Bone marrow (tissue), 2 donors: ENCODE data around the gene PRR14.

Source experiments
- DNase-seq, 2 donors: peaks; one replicate each; lab custom pipeline; 2025; lab: John Stamatoyannopoulos, UW

PRR14 gene

DNA sequence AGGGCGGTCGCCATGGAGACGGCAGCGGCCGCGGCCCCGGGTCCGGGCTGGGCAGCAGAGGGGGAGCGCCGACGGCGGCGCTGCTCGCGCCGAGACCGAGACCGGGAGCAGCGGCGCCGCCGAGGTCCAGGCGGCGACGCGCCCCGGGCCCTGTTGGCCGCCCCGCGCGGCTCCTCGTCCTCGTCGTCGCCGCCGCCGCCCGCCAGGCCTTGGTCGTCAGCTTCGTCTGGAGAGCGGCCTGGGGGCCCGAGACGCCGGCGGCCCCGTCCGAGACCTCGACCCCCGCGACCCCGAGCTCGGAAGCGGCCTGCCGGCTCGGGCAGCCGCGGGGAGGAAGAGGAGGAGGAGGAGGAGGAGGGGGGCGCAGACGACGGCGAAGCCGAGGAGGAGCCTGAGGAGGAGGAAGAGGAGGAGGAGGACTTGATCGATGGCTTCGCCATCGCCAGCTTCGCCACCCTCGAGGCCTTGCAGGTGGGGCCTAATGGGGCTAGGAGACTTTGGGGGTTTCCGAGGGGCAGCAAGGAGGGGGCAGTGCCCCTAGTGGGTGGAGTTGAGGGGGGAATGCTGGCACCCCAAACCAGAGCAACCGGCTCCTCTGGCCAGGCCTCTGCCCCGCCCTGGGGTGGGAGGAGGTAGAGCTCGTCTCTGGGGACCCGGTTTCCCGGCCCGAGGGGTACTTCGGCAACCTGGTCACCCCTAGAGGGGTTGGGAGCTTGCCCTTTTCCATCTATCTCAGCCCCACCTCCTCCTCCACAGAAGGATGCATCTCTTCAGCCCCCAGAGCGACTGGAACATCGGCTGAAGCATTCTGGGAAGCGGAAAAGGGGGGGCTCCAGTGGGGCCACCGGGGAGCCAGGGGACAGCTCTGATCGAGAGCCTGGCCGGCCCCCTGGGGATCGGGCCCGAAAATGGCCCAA lies 9.0 kb downstream of the PRR14 start:
- DNase-seq = no peak

GRCh38 chr16:30660424-30661261 lies 9.9 kb downstream of the PRR14 start:
- DNase-seq = peak; percentile 15 to 84

- DNase-seq = no peak
These were observed 11.7 kb downstream of the PRR14 start for GRCh38 chr16:30662449-30662848.

- DNase-seq = no peak
These were observed 12.3 kb downstream of the PRR14 start for GRCh38 chr16:30663038-30663437.

GRCh38 chr16:30663820-30664219 lies 13.1 kb downstream of the PRR14 start:
- no peak for DNase-seq

DNA sequence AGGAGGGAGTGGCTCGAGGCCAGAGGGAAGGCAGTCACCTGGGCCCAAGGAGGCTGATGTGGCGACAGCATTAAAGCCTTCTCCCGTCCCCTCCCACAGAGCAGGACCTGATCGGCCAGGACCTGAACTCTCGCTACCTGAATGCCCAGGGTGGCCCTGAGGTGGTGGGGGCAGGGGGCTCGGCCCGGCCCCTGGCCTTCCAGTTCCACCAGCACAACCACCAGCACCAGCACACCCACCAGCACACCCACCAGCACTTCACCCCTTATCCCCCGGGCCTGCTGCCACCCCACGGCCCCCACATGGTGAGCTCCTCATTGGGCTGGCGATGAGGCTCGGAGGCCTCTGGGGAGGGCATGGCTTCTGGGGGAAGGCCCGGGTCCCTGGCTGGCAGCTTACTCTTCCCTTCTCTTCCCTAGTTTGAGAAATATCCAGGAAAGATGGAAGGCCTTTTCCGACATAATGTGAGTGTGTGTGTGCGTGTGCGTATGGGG lies 13.9 kb downstream of the PRR14 start:
- no peak for DNase-seq

DNA sequence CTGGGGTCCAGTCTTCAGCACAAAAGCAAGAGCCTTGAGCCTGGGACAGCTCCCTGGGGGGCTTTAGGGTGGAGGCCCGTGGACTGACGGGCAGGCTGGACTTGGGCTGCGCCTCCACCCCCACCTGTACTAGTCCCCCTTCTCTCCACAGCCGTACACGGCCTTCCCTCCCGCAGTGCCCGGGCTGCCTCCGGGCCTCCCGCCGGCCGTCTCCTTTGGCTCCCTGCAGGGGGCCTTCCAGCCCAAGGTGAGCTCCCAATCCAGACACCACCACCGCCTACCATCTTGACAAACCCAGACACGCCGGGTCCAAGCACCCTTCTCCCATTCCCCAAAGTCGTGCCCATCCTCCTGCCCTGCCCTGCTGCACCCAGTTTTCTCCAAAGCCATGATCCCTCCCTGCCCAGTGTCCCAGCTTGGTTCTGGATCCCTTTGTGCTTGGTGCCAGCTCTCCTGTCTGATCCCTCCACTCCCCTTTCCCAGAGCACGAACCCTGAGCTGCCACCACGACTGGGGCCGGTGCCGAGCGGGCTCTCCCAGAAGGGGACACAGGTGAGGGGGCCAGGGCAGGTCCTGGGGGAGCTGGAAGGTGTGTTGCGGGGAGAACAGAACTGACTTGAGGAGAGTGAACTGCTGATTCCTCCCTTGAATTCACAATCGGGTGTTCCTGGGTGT lies 14.5 kb downstream of the PRR14 start:
- DNase-seq = no peak

- no peak for DNase-seq
These were observed 15.1 kb downstream of the PRR14 start for GRCh38 chr16:30665830-30666190.

GRCh38 chr16:30666681-30667080 lies 15.9 kb downstream of the PRR14 start:
- DNase-seq = no peak

DNA sequence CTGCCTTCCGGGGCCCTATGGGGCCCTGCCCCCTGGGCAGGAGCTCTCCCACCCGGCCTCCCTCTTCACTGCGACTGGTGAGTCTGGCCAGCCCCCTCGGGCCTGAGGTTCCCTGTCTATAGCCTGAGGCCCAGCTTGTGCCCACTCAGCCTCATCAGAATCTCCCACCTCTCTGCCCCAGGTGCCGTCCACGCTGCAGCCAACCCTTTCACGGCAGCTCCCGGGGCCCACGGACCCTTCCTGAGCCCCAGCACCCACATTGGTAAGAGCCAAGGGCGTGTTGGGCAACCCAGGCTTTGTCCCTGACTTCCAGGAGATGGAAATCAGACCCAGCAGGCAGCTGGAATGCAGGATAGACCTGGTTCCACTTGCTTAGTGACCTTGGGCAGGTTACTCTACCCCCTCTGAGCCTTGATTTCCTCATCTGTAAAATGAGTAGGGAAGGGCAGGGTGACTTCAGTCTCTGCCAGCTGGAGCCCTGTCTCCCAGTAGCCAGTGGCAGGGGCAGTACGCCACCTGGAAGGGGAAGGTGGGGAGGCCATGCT lies 16.7 kb downstream of the PRR14 start:
- DNase-seq = no peak

- DNase-seq = no peak
These were observed 17.6 kb downstream of the PRR14 start for GRCh38 chr16:30668393-30668792.

DNA sequence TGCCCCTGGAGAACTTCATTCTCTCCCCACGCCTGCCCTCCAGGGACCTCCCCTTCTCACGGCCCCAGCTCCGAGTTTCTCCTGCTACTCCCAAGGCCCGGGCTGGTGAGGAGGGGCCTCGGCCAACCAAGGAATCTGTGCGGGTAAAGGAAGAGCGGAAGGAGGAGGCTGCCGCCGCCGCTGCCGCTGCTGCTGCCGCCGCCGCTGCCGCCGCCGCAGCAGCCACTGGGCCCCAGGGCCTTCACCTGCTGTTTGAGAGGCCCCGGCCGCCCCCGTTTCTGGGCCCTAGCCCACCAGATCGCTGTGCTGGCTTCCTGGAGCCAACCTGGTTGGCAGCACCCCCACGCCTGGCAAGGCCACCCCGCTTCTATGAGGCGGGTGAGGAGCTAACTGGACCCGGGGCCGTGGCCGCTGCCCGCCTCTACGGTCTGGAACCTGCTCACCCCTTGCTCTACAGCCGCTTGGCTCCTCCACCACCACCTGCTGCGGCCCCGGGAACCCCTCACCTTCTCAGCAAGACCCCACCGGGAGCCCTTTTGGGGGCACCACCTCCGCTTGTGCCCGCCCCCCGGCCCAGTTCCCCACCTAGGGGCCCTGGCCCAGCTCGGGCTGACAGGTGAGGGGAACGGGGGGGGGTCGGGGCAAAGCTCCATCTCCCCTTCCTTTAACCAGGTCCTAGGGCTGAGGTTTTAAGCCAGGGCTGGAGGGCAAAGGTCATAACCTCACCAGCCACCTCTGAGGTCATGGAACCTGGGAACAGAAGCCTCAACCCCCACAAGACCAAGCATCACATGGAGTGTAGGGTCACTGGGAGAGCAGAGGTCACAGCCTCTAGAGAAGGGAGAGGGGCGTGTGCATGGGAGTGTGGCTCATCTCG lies 18.5 kb downstream of the PRR14 start:
- no peak for DNase-seq

DNA sequence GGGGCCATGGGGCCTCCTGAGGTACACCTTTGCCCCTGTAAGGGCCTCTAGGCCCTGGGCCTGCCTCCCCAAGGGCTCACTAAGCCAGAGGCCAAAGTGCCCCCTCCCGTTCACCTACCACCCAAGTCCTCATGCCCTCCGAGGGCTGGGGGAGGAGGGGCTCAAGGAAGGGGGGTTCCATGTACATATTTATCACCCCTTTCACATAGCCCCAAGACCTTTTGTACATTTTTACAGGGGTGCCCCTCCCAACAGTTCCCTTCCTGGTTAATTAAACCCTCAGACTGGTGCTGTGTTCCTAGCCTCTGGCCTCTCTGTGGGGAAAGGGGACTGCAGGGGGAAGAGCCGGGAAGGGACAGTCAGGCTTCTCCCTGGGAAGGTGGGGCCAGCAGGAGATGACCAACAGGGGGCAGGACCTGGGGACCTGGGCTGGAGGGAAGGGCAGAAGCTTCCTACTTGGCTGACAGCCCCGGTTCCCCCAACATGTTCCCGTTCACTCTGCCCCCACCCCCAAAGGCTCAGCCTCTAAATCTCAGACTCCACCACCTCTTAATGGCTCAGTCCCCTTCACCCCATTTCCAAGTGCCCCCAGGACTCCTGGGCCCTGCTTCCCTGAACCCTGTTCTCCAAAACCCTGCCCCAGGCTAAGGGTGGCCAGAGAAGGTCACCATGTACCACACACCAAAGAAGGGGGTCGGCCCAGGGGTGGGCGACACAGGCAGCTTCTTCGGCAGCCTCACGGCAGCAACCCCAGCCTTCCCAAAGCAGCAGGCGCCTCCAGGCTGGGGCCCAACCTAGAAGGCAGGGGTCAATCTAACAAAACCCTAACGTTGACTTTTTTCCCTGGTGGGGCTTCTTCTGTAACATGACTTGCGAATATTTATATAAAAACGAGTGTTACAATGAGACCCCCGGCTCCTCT lies 19.4 kb downstream of the PRR14 start:
- no peak for DNase-seq

DNA sequence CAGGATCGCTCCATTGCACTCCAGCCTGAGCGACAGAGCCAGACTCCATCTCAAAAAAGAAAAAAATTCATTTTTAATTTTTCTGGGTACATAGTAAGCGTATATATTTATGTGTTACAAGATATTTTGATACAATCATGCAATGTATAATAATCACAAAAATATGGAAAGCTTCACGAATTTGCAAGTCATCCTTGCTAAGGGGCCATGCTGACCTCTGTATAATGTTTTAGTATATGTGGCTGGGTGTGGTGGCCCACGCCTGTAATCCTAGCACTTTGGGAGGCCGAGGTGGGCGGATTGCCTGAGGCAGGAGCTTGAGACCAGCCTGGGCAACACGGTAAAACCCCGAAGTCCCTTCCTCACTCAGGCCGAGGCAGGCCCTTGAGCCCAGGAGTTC lies 24.4 kb downstream of the PRR14 start:
- no peak for DNase-seq

- no peak for DNase-seq
These were observed 27.3 kb downstream of the PRR14 start for GRCh38 chr16:30677931-30678585.

- no peak for DNase-seq
These were observed 27.8 kb downstream of the PRR14 start for GRCh38 chr16:30678586-30678970.

- no peak for DNase-seq
These were observed 29.6 kb downstream of the PRR14 start for GRCh38 chr16:30680326-30680725.

- no peak for DNase-seq
These were observed 37.9 kb downstream of the PRR14 start for GRCh38 chr16:30688701-30689100.

DNA sequence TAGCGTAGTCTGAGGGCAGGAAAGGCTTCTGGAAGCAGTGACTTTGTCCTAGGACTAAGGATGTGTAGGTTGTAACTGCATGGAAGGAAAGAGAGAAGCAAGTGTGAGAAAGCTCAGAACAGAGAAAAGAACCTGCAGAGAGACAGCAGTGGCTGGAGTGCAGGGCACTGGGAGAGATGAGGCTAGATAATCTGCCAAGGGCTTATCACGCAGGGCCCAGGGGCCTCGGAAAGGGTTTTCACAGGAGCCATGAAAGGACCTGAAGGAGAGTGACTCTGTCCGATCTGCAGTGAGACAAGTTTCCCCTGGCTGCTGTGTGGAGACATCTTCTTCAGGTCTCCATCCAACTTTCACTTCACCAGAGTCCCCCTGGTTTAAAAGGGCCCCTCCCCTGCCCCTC lies 41.1 kb downstream of the PRR14 start:
- no peak for DNase-seq
